Body of pancreas (tissue), 4 donors: ENCODE measurements around the gene ERCC6L2. TPM values are rescaled to one million over a fixed set of nuclear protein-coding genes. Genes with fewer than 3 reads are reported as not detected.

ENCODE experiments used
- ATAC-seq: fragments of 150-250 bp; one replicate; pipeline ENCODE4 v1.9.1; 2016
- DNase-seq, 4 donors: peaks; one replicate each; pipeline ENCODE4 v3.0.0-alpha.2; 2019
- H3K27ac ChIP-seq, 4 donors: fragments of 200-600 bp; sonication (generic); 1 replicate in 3 of 4; 2 replicates in 1 of 4; pipeline versions ENCODE4 v1.5.1 to v1.6.1; 2016 to 2019; ENCODE audit warnings: mild to moderate bottlenecking in 1 of 4, mixed read lengths in 1 of 4, moderate library complexity in 1 of 4
- H3K27me3 ChIP-seq, 2 donors: fragments of 200-600 bp; sonication (generic); one replicate each; pipeline ENCODE4 v1.6.0; 2016; ENCODE audit warnings: mild to moderate bottlenecking in 1 of 2
- H3K36me3 ChIP-seq, 2 donors: fragments of 200-600 bp; sonication (generic); replicated peaks in 1 of 2; 2 replicates each; pipeline ENCODE4 v1.5.1; 2016; ENCODE audit warnings: low read depth in 2 of 2; ENCODE audit not compliant: insufficient read depth in 1 of 2
- H3K4me1 ChIP-seq: fragments of 200-600 bp; sonication (generic); one replicate; pipeline ENCODE4 v1.6.0; 2016
- H3K4me3 ChIP-seq, 2 donors: fragments of 200-600 bp; sonication (generic); 1 replicate in 1 of 2; 2 replicates in 1 of 2; pipeline ENCODE4 v1.5.1; 2016 to 2019
- H3K9me3 ChIP-seq, 3 donors: fragments of 200-600 bp; sonication (generic); 1 replicate in 2 of 3; 2 replicates in 1 of 3; pipeline ENCODE4 v1.5.1; 2016
- POLR2A ChIP-seq, 3 donors: fragments of 450-650 bp; IDR thresholded peaks; one replicate each; pipeline ENCODE4 v1.6.1; 2016; ENCODE audit warnings: antibody characterized with exemption in 3 of 3, mild to moderate bottlenecking in 2 of 3
- WGBS, 2 donors: methylation state at CpG; one replicate each; pipeline ENCODE4 v1.1.5; 2017; 5-methylcytosine and 5-hydroxymethylcytosine counted together
- intact Hi-C: fragments of 100-400 bp; cut with DNase I; formaldehyde crosslinking; loops from one replicate; pipeline ENCODE4 v1.15.1; 2023
- total RNA-seq, 2 donors: library from RNA; depleted of rRNA; stranded (reverse); fragments of >200 nt; gene quantifications; one replicate each; pipeline ENCODE4 v1.1.0, GENCODE V29; 2016
- TF ChIP-seq, protein P1 (sequence below), 7 experiments: fragments of 450-650 bp in 4 of 7; fragments of 200-600 bp in 3 of 7; sonication (generic) in 3 of 7; IDR thresholded peaks; one replicate each; pipeline ENCODE4 v1.5.1; 2016 to 2019; ENCODE audit warnings: antibody characterized with exemption in 7 of 7

ERCC6L2 gene
- total RNA-seq, result 10 to 100 TPM; 30.4 to 58.3 TPM

DNA sequence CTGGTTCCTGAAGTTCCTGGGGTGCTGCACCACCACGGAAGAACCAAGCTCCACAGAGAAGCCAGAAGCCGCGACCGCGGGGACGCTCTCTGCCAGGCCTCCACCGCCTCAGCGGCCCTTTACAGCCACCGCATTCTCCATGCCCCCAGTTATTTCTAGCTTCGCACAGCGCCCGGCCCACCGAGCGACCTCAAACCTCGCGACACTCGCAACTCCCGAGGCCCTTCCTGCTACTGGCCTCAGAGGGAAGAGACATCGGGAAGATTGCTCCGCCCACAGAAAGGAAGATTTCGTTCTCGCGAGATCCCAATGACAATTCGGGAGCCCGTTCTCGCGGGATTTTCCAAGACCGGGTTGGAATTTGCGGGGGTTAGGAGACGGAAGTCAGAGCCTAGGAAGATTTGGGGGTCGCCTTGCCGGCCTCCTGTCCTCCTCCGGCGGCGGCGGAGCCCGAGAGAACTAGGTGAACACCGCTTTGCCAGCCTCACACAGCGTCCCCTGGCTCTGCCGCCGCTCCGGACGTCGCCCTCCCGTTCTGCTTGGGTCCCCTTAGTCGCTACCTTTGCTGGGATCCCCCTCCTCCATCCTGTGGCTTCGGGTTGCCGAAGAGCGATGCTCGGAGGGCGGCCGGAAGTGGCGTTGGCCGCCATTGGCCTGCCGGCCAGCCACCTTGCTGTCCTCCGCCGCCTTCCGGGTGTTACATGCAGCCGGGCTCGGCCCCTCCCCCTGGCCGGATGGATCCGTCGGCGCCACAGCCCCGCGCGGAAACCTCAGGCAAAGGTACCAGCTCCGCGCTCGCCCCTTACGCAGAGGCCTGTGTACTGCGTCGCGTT, at the start of gene ERCC6L2:
Gene ERCC6L2, plus strand, starts transcription at position 387 of the 833 bp plus-strand sequence. Its CDS starts 348 bp downstream, at position 735.
- Histone ChIP-seq H3K4me1 (peaks cover 15% of the 10 kb centered on the region), H3K9me3 (no peaks in the 10 kb centered on the region), H3K27ac (peak within 1 kb of the TSS in 3 of 4 donors; percentile 98 to 100 (median 100)), H3K27me3 (no peaks in the 10 kb centered on the region), H3K36me3 (no peaks in the 10 kb centered on the region), H3K4me3 (peak within 1 kb of the TSS; percentile 65 to 87)
- TF ChIP-seq POLR2A (IDR thresholded peaks at IDR 0.05), result peak; percentile 54 to 88 (median 85)
- TF ChIP-seq, protein P1, sequence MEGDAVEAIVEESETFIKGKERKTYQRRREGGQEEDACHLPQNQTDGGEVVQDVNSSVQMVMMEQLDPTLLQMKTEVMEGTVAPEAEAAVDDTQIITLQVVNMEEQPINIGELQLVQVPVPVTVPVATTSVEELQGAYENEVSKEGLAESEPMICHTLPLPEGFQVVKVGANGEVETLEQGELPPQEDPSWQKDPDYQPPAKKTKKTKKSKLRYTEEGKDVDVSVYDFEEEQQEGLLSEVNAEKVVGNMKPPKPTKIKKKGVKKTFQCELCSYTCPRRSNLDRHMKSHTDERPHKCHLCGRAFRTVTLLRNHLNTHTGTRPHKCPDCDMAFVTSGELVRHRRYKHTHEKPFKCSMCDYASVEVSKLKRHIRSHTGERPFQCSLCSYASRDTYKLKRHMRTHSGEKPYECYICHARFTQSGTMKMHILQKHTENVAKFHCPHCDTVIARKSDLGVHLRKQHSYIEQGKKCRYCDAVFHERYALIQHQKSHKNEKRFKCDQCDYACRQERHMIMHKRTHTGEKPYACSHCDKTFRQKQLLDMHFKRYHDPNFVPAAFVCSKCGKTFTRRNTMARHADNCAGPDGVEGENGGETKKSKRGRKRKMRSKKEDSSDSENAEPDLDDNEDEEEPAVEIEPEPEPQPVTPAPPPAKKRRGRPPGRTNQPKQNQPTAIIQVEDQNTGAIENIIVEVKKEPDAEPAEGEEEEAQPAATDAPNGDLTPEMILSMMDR (IDR thresholded peaks at IDR 0.05), result peak in 4 of 7 experiments; percentile 19 to 39 (median 26)
- DNase-seq, result peak; percentile 95 to 97 (median 96)
- peak; percentile 95 for ATAC-seq
- intact Hi-C loops, result no loop called here
- WGBS, 2 donors, result 1% methylated on average over 30 to 73 of the region's 74 CpGs

DNA sequence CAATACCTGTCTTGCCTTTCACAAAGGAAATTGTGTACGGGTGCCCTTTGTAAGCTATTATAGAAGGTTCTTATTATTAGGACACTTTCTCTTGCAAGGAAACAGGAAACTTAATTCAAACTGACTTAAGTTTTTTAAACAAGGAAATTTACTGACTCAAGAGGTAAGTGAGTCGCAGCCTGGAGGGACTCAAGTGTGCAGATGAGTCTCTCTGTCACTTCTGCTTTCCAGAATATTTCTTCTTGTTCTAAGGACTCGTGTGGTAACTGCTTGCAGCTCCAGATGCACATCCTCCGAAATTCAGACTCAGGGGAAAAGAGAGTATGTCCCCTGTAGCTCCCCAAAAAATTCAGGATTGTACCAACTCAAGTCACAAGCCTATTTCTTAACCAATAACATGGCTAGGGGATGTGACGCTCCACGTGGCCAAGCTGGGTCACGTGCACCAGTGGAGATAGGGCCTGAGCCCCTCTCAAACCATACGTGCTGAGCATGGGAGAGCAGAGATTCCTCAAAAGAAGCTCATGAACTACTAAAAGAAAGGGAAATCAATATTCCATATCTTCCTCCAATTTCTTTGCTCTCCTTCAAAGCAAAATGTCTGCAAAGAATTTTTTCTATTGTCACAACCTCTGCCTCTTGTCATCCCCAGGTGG, 49.2 kb upstream of the ERCC6L2 start:
- Histone ChIP-seq H3K36me3 (no peaks in the 10 kb centered on the region), H3K9me3 (no peaks in the 10 kb centered on the region), H3K27me3 (no peaks in the 10 kb centered on the region), H3K4me1 (no peaks in the 10 kb centered on the region), H3K4me3 (no peak overlapping the region), H3K27ac (no peak overlapping the region)
- intact Hi-C loops, result no loop called here
- WGBS, 2 donors, result 79 to 90% methylated on average over 8 of the region's 8 CpGs
- DNase-seq, result no peak
- ATAC-seq, result no peak
- no peak for TF ChIP-seq POLR2A (IDR thresholded peaks at IDR 0.05)
- TF ChIP-seq, protein P1 (IDR thresholded peaks at IDR 0.05), result no peak

- H3K4me3 ChIP-seq, result no peak overlapping the region
- WGBS, 2 donors, result 93 to 100% methylated on average over 3 of the region's 3 CpGs
- no peaks in the 10 kb centered on the region for H3K27me3 ChIP-seq
- DNase-seq, result no peak
- H3K9me3 ChIP-seq, result no peaks in the 10 kb centered on the region
- ATAC-seq, result no peak
- TF ChIP-seq POLR2A (IDR thresholded peaks at IDR 0.05), result no peak
- TF ChIP-seq, protein P1 (IDR thresholded peaks at IDR 0.05), result no peak
- intact Hi-C loops, result no loop called here
- no peak overlapping the region for H3K27ac ChIP-seq
- no peaks in the 10 kb centered on the region for H3K4me1 ChIP-seq
- no peaks in the 10 kb centered on the region for H3K36me3 ChIP-seq
These were observed 44.7 kb upstream of the ERCC6L2 start for GRCh38 chr9:95830768-95831167.

- ATAC-seq (no peak), DNase-seq (no peak)
- H3K9me3 ChIP-seq, result no peaks in the 10 kb centered on the region
- no peaks in the 10 kb centered on the region for H3K36me3 ChIP-seq
- H3K4me3 ChIP-seq, result no peak overlapping the region
- intact Hi-C loops, result no loop called here
- no peak overlapping the region for H3K27ac ChIP-seq
- no peaks in the 10 kb centered on the region for H3K4me1 ChIP-seq
- no peaks in the 10 kb centered on the region for H3K27me3 ChIP-seq
- TF ChIP-seq, protein P1 (IDR thresholded peaks at IDR 0.05), result no peak
- TF ChIP-seq POLR2A (IDR thresholded peaks at IDR 0.05), result no peak
These were observed 43.7 kb upstream of the ERCC6L2 start for GRCh38 chr9:95831810-95832209.
